ENCODE results near the gene PSMD5.

Gene PSMD5

DNA sequence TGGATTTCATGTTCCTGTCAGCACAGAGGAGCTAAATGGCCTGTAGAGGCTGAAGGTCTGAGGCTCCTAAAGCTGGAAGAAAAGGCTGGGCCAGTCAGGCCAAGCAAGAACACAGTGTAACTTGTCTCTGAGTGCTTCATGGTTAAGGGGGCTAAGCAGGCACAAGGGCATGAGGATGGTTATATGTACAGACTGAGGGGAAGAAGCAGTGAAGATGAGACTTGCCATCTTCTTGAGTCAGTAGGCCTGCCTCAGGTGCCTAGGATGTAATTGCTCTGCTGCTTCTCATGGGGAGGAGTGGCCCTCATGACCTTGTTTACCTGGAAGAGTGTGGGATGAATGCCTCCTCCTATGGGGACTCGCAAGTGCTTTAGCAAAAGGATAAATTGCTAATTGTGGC, 8.7 kb upstream of the PSMD5 start:
- Histone ChIP-seq H3K4me3 (ENCODE audit: low read length) (no peak overlapping the region), H3K9me3 (ENCODE audit: control insufficient read depth, low read depth, low read length) (no peaks in the 10 kb centered on the region), H3K9ac (ENCODE audit: low read length) (no peak overlapping the region), H3K27me3 (ENCODE audit: control insufficient read depth, insufficient read depth, low read length) (no peaks in the 10 kb centered on the region), H3K27ac (ENCODE audit: low read length) (no peak overlapping the region), H3K4me1 (ENCODE audit: control insufficient read depth, low read depth, low read length) (peaks cover 20% of the 10 kb centered on the region), H3K36me3 (ENCODE audit: control insufficient read depth, low read depth, low read length) (no peaks in the 10 kb centered on the region)

DNA sequence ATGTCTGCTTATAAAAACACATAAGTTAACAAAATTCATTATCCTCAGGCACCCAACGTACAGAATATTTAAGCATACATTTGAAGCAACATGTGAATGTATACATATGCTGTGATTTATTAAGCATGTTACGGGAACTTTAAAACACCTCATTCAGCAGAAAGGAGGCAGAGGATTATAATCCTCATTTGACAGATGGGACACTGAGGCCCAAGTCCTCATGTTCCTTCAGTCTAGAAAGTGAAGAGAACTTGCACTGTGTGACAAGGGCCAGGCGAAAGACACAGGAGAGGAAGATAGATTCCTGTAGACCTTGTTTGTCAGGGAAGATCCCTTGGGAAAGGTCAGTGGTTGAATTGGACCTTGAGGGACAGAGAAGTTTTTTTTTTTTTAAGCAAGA, 7.6 kb upstream of the PSMD5 start:
- Histone ChIP-seq H3K27ac (ENCODE audit: low read length) (no peak overlapping the region), H3K4me3 (ENCODE audit: low read length) (no peak overlapping the region), H3K9ac (ENCODE audit: low read length) (no peak overlapping the region), H3K4me1 (ENCODE audit: control insufficient read depth, low read depth, low read length) (peaks cover 20% of the 10 kb centered on the region), H3K9me3 (ENCODE audit: control insufficient read depth, low read depth, low read length) (no peaks in the 10 kb centered on the region), H3K36me3 (ENCODE audit: control insufficient read depth, low read depth, low read length) (no peaks in the 10 kb centered on the region), H3K27me3 (ENCODE audit: control insufficient read depth, insufficient read depth, low read length) (no peaks in the 10 kb centered on the region)

DNA sequence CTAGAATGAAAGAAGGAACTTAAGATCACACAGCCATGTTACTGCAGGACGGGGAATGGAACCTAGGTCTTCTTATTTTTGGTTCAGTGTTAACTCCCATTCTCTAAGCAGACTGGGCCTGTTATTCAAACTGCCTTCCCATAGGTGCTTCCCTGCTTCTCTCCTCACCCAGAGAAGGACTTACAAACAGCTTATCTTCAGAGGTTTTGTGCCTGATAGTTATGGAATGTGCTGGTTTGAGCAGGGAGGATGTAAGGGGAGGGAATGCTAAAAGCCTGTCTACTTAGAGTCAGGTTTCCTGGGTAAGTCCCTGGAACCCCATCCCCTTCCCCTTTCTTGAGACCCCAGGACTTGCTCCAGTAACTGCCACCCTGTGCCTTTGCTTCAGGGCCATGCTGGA, 4.2 kb upstream of the PSMD5 start:
- Histone ChIP-seq H3K9ac (ENCODE audit: low read length) (no peak overlapping the region), H3K9me3 (ENCODE audit: control insufficient read depth, low read depth, low read length) (no peaks in the 10 kb centered on the region), H3K4me1 (ENCODE audit: control insufficient read depth, low read depth, low read length) (peaks cover 10% of the 10 kb centered on the region), H3K27me3 (ENCODE audit: control insufficient read depth, insufficient read depth, low read length) (no peaks in the 10 kb centered on the region), H3K4me3 (ENCODE audit: low read length) (no peak overlapping the region), H3K36me3 (ENCODE audit: control insufficient read depth, low read depth, low read length) (no peaks in the 10 kb centered on the region), H3K27ac (ENCODE audit: low read length) (no peak overlapping the region)

DNA sequence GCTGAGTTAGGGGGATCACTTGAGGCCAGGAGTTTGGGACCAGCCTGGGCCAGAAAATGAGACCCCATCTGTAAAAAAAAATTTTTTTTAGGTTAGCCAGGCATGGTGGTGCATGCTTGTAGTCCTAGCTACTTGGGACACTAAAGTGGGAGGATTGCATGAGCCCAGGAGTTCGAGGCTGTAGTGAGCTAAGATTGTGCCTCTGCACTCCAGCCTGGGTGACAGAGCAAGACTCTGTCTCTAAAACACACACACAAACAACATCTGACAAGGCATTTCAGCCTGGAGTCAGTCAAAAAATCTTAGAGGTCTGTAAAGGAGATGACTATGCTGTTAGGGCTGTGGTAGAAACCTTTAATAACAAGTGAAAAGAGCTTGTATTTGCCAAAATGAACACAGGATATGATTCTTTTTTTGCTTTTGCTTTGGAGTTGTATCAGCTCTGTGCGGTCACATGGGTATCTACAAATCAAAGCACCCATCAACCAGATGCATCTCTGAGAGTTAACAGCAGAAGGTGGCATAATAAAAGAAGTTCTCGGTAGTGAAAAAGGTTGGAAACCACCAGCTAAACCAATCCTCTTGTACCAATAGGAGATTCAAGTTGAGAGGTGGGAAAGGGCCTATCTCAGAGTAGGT, 3.6 kb upstream of the PSMD5 start:
- no peak overlapping the region for H3K4me3 ChIP-seq (ENCODE audit: low read length)
- no peaks in the 10 kb centered on the region for H3K36me3 ChIP-seq (ENCODE audit: control insufficient read depth, low read depth, low read length)
- H3K9ac ChIP-seq (ENCODE audit: low read length), result no peak overlapping the region
- peaks cover 4% of the 10 kb centered on the region for H3K4me1 ChIP-seq (ENCODE audit: control insufficient read depth, low read depth, low read length)
- H3K9me3 ChIP-seq (ENCODE audit: control insufficient read depth, low read depth, low read length), result no peaks in the 10 kb centered on the region
- no peak overlapping the region for H3K27ac ChIP-seq (ENCODE audit: low read length)
- no peaks in the 10 kb centered on the region for H3K27me3 ChIP-seq (ENCODE audit: control insufficient read depth, insufficient read depth, low read length)

DNA sequence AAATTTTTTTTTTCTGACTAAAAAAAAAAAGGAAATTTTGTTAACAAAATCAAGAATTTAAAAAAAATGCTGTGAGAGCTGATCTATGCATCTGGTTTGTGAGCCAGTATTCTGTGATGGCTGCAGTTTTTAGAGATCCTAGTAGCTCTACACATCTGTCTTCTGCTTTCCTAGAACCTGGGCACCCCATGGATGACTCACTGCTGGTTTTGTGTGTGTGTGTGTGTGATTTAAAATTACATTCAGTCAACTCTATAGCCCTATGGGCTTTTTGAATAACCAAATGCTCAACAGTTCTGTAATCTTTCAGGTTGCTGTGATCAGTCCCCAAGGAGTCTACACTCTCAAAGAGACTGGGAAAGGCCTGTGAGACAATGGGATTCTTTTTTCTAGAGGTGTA, 2.5 kb upstream of the PSMD5 start:
- Histone ChIP-seq H3K9me3 (ENCODE audit: control insufficient read depth, low read depth, low read length) (no peaks in the 10 kb centered on the region), H3K9ac (ENCODE audit: low read length) (no peak overlapping the region), H3K27ac (ENCODE audit: low read length) (no peak overlapping the region), H3K36me3 (ENCODE audit: control insufficient read depth, low read depth, low read length) (no peaks in the 10 kb centered on the region), H3K4me1 (ENCODE audit: control insufficient read depth, low read depth, low read length) (peaks cover 4% of the 10 kb centered on the region), H3K27me3 (ENCODE audit: control insufficient read depth, insufficient read depth, low read length) (no peaks in the 10 kb centered on the region), H3K4me3 (ENCODE audit: low read length) (no peak overlapping the region)

DNA sequence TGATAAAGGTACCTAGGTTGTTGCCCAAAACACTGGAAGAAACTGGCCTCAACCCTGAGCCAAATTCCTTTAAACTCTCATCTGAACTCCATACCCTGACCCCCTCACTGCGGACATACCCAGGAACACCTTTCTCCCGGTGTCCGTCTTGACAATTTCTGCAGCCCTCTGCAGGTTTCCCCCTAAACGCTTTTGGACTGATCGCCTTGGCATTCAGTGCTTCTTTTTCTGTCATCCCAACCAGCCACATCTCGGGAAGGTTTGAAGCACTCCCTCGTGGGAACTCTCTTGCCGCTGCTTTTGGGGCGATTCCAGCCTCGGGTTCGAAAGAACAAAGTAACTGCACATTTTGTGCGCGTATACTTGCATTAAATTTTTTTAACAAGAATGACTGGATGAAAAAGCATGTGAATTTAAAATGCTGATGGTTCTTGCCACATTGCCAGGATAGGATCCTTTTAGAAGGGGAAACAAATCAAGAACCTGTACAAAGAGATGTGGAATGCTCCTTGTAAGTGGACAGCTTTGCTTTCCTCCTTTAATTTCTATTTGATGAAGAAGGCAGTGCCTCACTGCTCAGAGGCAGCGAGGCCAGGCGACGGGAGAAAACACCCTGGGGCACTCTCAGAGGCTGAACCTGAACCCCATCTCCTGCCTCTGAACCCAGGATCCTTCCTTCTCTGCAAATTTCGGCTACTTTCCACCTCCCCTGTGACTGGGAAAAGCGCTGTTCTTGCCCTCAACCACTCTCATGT, 615 bp downstream of the PSMD5 start:
- no peaks in the 10 kb centered on the region for H3K27me3 ChIP-seq (ENCODE audit: control insufficient read depth, insufficient read depth, low read length)
- H3K4me1 ChIP-seq (ENCODE audit: control insufficient read depth, low read depth, low read length), result peaks cover 4% of the 10 kb centered on the region
- peaks cover 3% of the 10 kb centered on the region for H3K36me3 ChIP-seq (ENCODE audit: control insufficient read depth, low read depth, low read length)
- peak overlapping the region; percentile 97 for H3K9ac ChIP-seq (ENCODE audit: low read length)
- H3K4me3 ChIP-seq (ENCODE audit: low read length), result peak overlapping the region; percentile 90
- peak overlapping the region; percentile 43 for H3K27ac ChIP-seq (ENCODE audit: low read length)
- H3K9me3 ChIP-seq (ENCODE audit: control insufficient read depth, low read depth, low read length), result no peaks in the 10 kb centered on the region

DNA sequence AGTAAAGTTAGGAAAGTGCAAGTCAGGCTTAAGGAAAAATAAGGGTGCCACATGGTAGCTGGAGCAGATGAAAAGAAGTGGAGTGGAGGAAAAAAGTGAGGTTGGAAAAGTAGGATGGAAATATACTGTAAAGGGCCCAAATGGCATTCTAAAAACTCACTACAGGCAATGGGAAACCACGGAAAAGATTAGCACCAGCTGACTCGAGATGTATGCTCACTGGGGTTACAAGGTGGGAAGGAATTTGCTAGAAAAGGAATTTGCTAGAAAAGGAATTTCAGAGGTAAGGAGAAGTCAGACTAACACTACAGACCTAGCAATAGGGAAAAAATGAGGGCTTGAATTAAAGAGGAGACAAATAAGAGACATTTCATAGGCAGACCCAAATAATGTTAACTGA, 3.6 kb downstream of the PSMD5 start:
- Histone ChIP-seq H3K36me3 (ENCODE audit: control insufficient read depth, low read depth, low read length) (peaks cover 11% of the 10 kb centered on the region), H3K27me3 (ENCODE audit: control insufficient read depth, insufficient read depth, low read length) (no peaks in the 10 kb centered on the region), H3K9me3 (ENCODE audit: control insufficient read depth, low read depth, low read length) (no peaks in the 10 kb centered on the region), H3K4me3 (ENCODE audit: low read length) (no peak overlapping the region), H3K27ac (ENCODE audit: low read length) (no peak overlapping the region), H3K9ac (ENCODE audit: low read length) (no peak overlapping the region), H3K4me1 (ENCODE audit: control insufficient read depth, low read depth, low read length) (no peaks in the 10 kb centered on the region)

DNA sequence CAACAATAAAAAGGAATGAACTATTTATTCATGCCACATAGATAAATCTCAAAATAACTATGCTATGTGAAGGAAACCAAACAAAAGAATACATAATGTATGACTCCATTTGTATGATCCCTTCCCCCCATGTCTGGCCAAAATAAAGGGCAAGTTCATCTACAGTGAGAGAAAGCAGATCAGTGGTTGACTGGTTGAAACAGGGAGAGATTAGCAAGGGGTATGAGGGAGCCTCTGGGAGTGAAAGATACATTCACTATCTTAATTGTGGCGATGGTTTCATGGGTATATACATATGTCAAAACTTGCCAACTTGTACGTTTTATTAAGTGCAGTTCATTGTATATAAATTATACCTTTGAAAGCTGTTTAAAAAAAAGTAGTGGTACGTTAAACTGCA, 4.8 kb downstream of the PSMD5 start:
- Histone ChIP-seq H3K9me3 (ENCODE audit: control insufficient read depth, low read depth, low read length) (no peaks in the 10 kb centered on the region), H3K27me3 (ENCODE audit: control insufficient read depth, insufficient read depth, low read length) (no peaks in the 10 kb centered on the region), H3K36me3 (ENCODE audit: control insufficient read depth, low read depth, low read length) (peaks cover 13% of the 10 kb centered on the region), H3K4me1 (ENCODE audit: control insufficient read depth, low read depth, low read length) (no peaks in the 10 kb centered on the region), H3K4me3 (ENCODE audit: low read length) (no peak overlapping the region), H3K9ac (ENCODE audit: low read length) (no peak overlapping the region), H3K27ac (ENCODE audit: low read length) (no peak overlapping the region)

DNA sequence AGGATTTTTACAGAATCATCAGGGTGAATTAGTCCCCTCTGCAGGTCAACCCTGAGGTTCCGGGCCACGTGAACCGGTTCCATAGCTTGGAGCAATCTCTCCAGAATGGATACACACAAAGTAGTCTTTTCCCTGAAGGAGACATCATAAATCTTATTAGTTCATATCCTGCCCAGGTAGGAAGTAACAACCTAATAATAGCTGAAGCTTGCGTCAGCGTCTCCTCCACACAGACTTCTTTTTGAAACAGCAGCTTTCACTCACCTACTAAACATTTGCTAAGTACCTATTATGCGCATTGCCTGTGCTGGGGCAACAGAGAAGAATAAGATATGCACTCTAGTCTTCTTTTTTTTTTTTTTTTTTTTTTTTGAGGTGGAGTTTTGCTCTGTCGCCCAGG, 9.4 kb downstream of the PSMD5 start:
- no peak overlapping the region for H3K4me3 ChIP-seq (ENCODE audit: low read length)
- H3K36me3 ChIP-seq (ENCODE audit: control insufficient read depth, low read depth, low read length), result peaks cover 47% of the 10 kb centered on the region
- no peak overlapping the region for H3K27ac ChIP-seq (ENCODE audit: low read length)
- H3K27me3 ChIP-seq (ENCODE audit: control insufficient read depth, insufficient read depth, low read length), result no peaks in the 10 kb centered on the region
- H3K4me1 ChIP-seq (ENCODE audit: control insufficient read depth, low read depth, low read length), result no peaks in the 10 kb centered on the region
- H3K9ac ChIP-seq (ENCODE audit: low read length), result no peak overlapping the region
- no peaks in the 10 kb centered on the region for H3K9me3 ChIP-seq (ENCODE audit: control insufficient read depth, low read depth, low read length)

DNA sequence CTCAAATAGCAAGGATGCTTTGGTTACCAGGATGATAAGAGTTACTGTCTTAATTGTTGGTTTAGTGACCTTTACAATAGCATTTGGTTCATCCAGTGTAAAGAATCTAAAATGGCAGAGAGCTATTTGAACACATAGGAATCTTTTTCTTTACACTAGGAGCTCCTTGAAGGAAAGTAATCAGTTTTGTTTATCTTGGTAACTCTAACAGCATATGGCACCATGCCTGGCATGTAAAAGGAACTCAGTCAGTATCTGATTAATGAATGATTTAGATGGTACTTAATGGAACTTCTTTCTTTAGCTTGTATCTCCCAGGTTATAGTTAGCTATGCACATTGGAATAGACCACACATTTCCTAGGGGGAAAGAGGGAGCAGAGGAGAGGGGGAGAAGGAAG, 9.9 kb downstream of the PSMD5 start:
- no peak overlapping the region for H3K9ac ChIP-seq (ENCODE audit: low read length)
- peaks cover 47% of the 10 kb centered on the region for H3K36me3 ChIP-seq (ENCODE audit: control insufficient read depth, low read depth, low read length)
- H3K4me1 ChIP-seq (ENCODE audit: control insufficient read depth, low read depth, low read length), result no peaks in the 10 kb centered on the region
- H3K9me3 ChIP-seq (ENCODE audit: control insufficient read depth, low read depth, low read length), result no peaks in the 10 kb centered on the region
- H3K27me3 ChIP-seq (ENCODE audit: control insufficient read depth, insufficient read depth, low read length), result no peaks in the 10 kb centered on the region
- H3K27ac ChIP-seq (ENCODE audit: low read length), result no peak overlapping the region
- H3K4me3 ChIP-seq (ENCODE audit: low read length), result no peak overlapping the region

DNA sequence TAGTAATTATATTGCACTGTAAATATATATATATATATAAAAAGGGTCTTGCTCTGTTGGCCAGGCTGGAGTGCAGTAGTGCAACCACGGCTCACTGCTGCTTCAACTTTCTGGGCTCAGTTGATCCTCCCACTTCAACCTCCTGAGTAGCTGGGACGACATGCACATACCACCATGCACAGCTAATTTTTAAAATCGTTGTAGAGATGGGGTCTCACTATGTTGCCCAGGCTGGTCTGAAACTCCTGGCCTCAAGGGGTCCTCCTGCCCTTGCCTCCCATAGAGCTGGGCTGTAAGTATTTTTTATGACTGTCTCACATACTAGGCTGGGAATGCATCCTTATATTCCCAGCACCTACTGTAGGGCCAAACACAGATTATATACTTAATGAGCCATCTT, 11.9 kb downstream of the PSMD5 start:
- Histone ChIP-seq H3K27ac (ENCODE audit: low read length) (no peak overlapping the region), H3K4me3 (ENCODE audit: low read length) (no peak overlapping the region), H3K9ac (ENCODE audit: low read length) (no peak overlapping the region), H3K4me1 (ENCODE audit: control insufficient read depth, low read depth, low read length) (no peaks in the 10 kb centered on the region), H3K27me3 (ENCODE audit: control insufficient read depth, insufficient read depth, low read length) (no peaks in the 10 kb centered on the region), H3K36me3 (ENCODE audit: control insufficient read depth, low read depth, low read length) (peaks cover 62% of the 10 kb centered on the region), H3K9me3 (ENCODE audit: control insufficient read depth, low read depth, low read length) (no peaks in the 10 kb centered on the region)

DNA sequence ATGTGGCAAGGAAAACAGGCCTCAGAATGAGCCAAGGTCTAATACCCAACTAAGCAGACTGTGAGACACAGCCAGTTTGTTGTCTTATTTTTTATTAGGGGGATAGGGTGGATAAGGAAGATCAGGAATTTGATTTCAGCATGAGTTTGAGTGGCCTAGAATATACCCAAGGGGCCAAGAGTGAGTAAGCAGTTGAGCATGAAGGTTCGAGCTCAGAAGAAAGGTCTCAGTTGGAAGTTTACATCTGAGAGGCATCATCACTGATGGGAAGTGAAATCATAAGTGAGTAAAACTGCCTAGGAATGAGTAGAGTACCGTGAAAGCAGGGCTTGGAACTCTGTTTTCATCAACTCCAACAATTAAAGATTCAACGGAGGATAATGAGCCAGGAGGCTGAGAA, 12.6 kb downstream of the PSMD5 start:
- Histone ChIP-seq H3K9me3 (ENCODE audit: control insufficient read depth, low read depth, low read length) (no peaks in the 10 kb centered on the region), H3K27ac (ENCODE audit: low read length) (no peak overlapping the region), H3K4me1 (ENCODE audit: control insufficient read depth, low read depth, low read length) (no peaks in the 10 kb centered on the region), H3K36me3 (ENCODE audit: control insufficient read depth, low read depth, low read length) (peaks cover 61% of the 10 kb centered on the region), H3K27me3 (ENCODE audit: control insufficient read depth, insufficient read depth, low read length) (no peaks in the 10 kb centered on the region), H3K9ac (ENCODE audit: low read length) (no peak overlapping the region), H3K4me3 (ENCODE audit: low read length) (no peak overlapping the region)

All from iPS-18a (cell line).